Ovary (tissue), 3 donors: ENCODE data around the gene BLVRA.

Experiments
- CTCF ChIP-seq, 3 donors: fragments of 450-650 bp in 2 of 3; fragments of 200-600 bp in 1 of 3; IDR thresholded peaks; one replicate each; pipeline versions ENCODE4 v1.5.1 to v1.8.0; 2016 to 2022; ENCODE audit warnings: antibody characterized with exemption in 3 of 3, mild to moderate bottlenecking in 1 of 3
- EP300 ChIP-seq: sonication (generic); formaldehyde crosslinking; IDR thresholded peaks from one replicate; pipeline ENCODE4 v1.6.1; 2017; ENCODE audit warnings: antibody characterized with exemption
- POLR2A ChIP-seq: fragments of 450-650 bp; IDR thresholded peaks from one replicate; pipeline ENCODE4 v1.6.1; 2017; ENCODE audit warnings: antibody characterized with exemption, mild to moderate bottlenecking, moderate library complexity
- donor health status: DM: no; HTN: no; CAD: no.

- TF ChIP-seq CTCF (IDR thresholded peaks at IDR 0.05) (no peak), EP300 (no peak), POLR2A (no peak)
Observed at GRCh38 chr7:43849047-43849446, 90.6 kb downstream of the BLVRA start.
